ENCODE data around the gene SSR2. TPM values are rescaled to one million over a fixed set of nuclear protein-coding genes. Genes with fewer than 3 reads are reported as not detected.

SSR2 gene
- polyA plus RNA-seq, 1 of the 3 experiments (the other 2 are of a cell fraction): 1,136 TPM

GRCh38 chr1:155976062-155976912 lies 44.5 kb downstream of the SSR2 start:
- H3K36me3 ChIP-seq (replicated peaks in 1 of 2; ENCODE audit: control insufficient read depth in 1 of 2, insufficient read depth in 2 of 2, low read length in 1 of 2): peaks cover 0 to 3% of the 10 kb centered on the region in 2 experiments
- CTCF ChIA-PET: interaction anchor here (0.8 to 3.7 kb wide), 9 partner anchors 10 to 90 kb away, joined by 3 to 27 read pairs (median 6); partner anchors contain the start of gene SSR2
- H3K4me3 ChIP-seq (ENCODE audit: low read depth in 2 of 2, low read length in 1 of 2): peak overlapping the region; percentile 88 to 91
- H3K27ac ChIP-seq (ENCODE audit: low read depth in 2 of 2, low read length in 1 of 2): peak overlapping the region; percentile 62 to 93
- H3F3A ChIP-seq (replicated peaks; ENCODE audit: insufficient read depth): peaks cover 19% of the 10 kb centered on the region
- H3K9me3 ChIP-seq: no peaks in the 10 kb centered on the region
- H3K4me1 ChIP-seq (ENCODE audit: control insufficient read depth in 1 of 2, insufficient read depth in 2 of 2, low read depth in 1 of 2, low read length in 1 of 2): peaks cover 42 to 47% of the 10 kb centered on the region in 2 experiments
- H2AFZ ChIP-seq (ENCODE audit: low read depth): no peak overlapping the region; the same call in 1 of the 2 replicates
- TF ChIP-seq NFIC (IDR thresholded peaks at IDR 0.05; ENCODE audit: borderline replicate concordance) (peak; percentile 38; the same call in 1 of the 2 replicates), POLR2AphosphoS5 (IDR thresholded peaks at IDR 0.05; ENCODE audit: low read depth, low read length) (no peak)
- peak overlapping the region; percentile 88 for H3K4me2 ChIP-seq
- DNase-seq: peak; percentile 61
- POLR2A ChIA-PET: interaction anchor here (0.6 to 2.5 kb wide), 5 partner anchors 9 to 142 kb away, joined by 3 to 12 read pairs (median 6); partner anchors contain the start of gene KHDC4
- peaks cover 53% of the 10 kb centered on the region for H4K20me1 ChIP-seq (ENCODE audit: insufficient read depth)
- 22% methylated on average over 14 of the region's 14 CpGs for WGBS (ENCODE audit: low lambda C conversion rate)
- no peaks in the 10 kb centered on the region for H3K9me2 ChIP-seq
- H3K9ac ChIP-seq: peak overlapping the region; percentile 96
- no peaks in the 10 kb centered on the region for H3K27me3 ChIP-seq (ENCODE audit: insufficient read depth)
- H3K79me2 ChIP-seq (ENCODE audit: insufficient read depth): peaks cover 99% of the 10 kb centered on the region

- no peaks in the 10 kb centered on the region for H3K27me3 ChIP-seq (ENCODE audit: insufficient read depth)
- H3K9ac ChIP-seq: peak overlapping the region; percentile 96
- peak overlapping the region; percentile 88 to 91; a peak in 3 of 4 replicates for H3K4me3 ChIP-seq (ENCODE audit: low read depth in 2 of 2, low read length in 1 of 2)
- H3K4me1 ChIP-seq (ENCODE audit: control insufficient read depth in 1 of 2, insufficient read depth in 2 of 2, low read depth in 1 of 2, low read length in 1 of 2): peaks cover 42 to 49% of the 10 kb centered on the region in 2 experiments
- 76% methylated on average over 4 of the region's 4 CpGs for WGBS (ENCODE audit: low lambda C conversion rate)
- no peak for TF ChIP-seq FOSL2 (IDR thresholded peaks at IDR 0.05; ENCODE audit: borderline replicate concordance, low read depth)
- no peak for TF ChIP-seq MAX (IDR thresholded peaks at IDR 0.05; ENCODE audit: low read depth)
- no peak for TF ChIP-seq RFX5 (IDR thresholded peaks at IDR 0.05; ENCODE audit: low read length)
- TF ChIP-seq CHD2 (IDR thresholded peaks at IDR 0.05; ENCODE audit: low read length, partially characterized antibody): no peak
- TF ChIP-seq MXI1 (IDR thresholded peaks at IDR 0.05; ENCODE audit: low read depth, low read length): no peak
- TF ChIP-seq TEAD4 (IDR thresholded peaks at IDR 0.05; ENCODE audit: borderline replicate concordance, insufficient read depth): no peak
- no peak for TF ChIP-seq ZBTB33 (IDR thresholded peaks at IDR 0.05; ENCODE audit: borderline replicate concordance, low read depth)
- no peak for TF ChIP-seq JUND (IDR thresholded peaks at IDR 0.05)
- no peak for TF ChIP-seq SMC3 (IDR thresholded peaks at IDR 0.05; ENCODE audit: low read depth, low read length)
- TF ChIP-seq MEF2A (IDR thresholded peaks at IDR 0.05; ENCODE audit: borderline replicate concordance, low read depth): no peak
- no peak for TF ChIP-seq FOXM1 (IDR thresholded peaks at IDR 0.05; ENCODE audit: low read depth)
- no peak for TF ChIP-seq SIN3A (IDR thresholded peaks at IDR 0.05; ENCODE audit: borderline replicate concordance, low read depth, low read length)
- no peak for TF ChIP-seq RAD21 (IDR thresholded peaks at IDR 0.05; ENCODE audit: low read length)
- no peak for TF ChIP-seq NRF1 (IDR thresholded peaks at IDR 0.05; ENCODE audit: low read depth, low read length)
- no peak for TF ChIP-seq USF2 (IDR thresholded peaks at IDR 0.05; ENCODE audit: borderline replicate concordance, low read depth, low read length)
- TF ChIP-seq NFIC (IDR thresholded peaks at IDR 0.05; ENCODE audit: borderline replicate concordance): no peak
- TF ChIP-seq RCOR1 (IDR thresholded peaks at IDR 0.05; ENCODE audit: low read length): no peak
- no peak for TF ChIP-seq CTCF (IDR thresholded peaks at IDR 0.05)
- H3K9me2 ChIP-seq: no peaks in the 10 kb centered on the region
- ChIA-PET CTCF (interaction anchor here (1.3 to 3.7 kb wide), 7 partner anchors 9 to 91 kb away, joined by 3 to 27 read pairs (median 6); no protein-coding TSS in a partner anchor), POLR2A (interaction anchor here (0.6 to 1.2 kb wide), 3 partner anchors 25 to 705 kb away, joined by 3 to 5 read pairs (median 3); no protein-coding TSS in a partner anchor)
- peaks cover 99% of the 10 kb centered on the region for H3K79me2 ChIP-seq (ENCODE audit: insufficient read depth)
- H2AFZ ChIP-seq (ENCODE audit: low read depth): no peak overlapping the region
- peaks cover 0 to 3% of the 10 kb centered on the region in 2 experiments for H3K36me3 ChIP-seq (replicated peaks in 1 of 2; ENCODE audit: control insufficient read depth in 1 of 2, insufficient read depth in 2 of 2, low read length in 1 of 2)
- H3F3A ChIP-seq (replicated peaks; ENCODE audit: insufficient read depth): peaks cover 22% of the 10 kb centered on the region
- no peak for DNase-seq
- peaks cover 60% of the 10 kb centered on the region for H4K20me1 ChIP-seq (ENCODE audit: insufficient read depth)
- peak overlapping the region in 1 of 2 experiments; percentile 13; a peak in 3 of 4 replicates for H3K27ac ChIP-seq (ENCODE audit: low read depth in 2 of 2, low read length in 1 of 2)
- no peaks in the 10 kb centered on the region for H3K9me3 ChIP-seq
- H3K4me2 ChIP-seq: peak overlapping the region; percentile 88
These were observed 45.2 kb downstream of the SSR2 start for GRCh38 chr1:155975375-155976061.
